HepG2 (cell line): ENCODE results near the gene SNAI3. TPM values are rescaled to one million over a fixed set of nuclear protein-coding genes. Genes with fewer than 3 reads are reported as not detected.
A peak's percentile ranks its signal among the peaks of the same experiment; 100 is the strongest.

ENCODE experiments used
- AHR ChIP-seq: IDR thresholded peaks from 2 replicates; pipeline ENCODE4 v1.6.1; 2018; ENCODE audit warnings: missing genetic modification reagents, missing compliant biosample characterization
- ASH2L ChIP-seq: fragments of 300-600, 200-600 bp; sonication (generic); IDR thresholded peaks from 2 replicates; pipeline ENCODE4 v1.7.0; 2017; ENCODE audit warnings: low read depth, mild to moderate bottlenecking, moderate library complexity, mixed read lengths, low read length; ENCODE audit not compliant: insufficient read length
- BRCA1 ChIP-seq: sonication (generic); formaldehyde crosslinking; IDR thresholded peaks from 2 replicates; pipeline ENCODE4 v1.4.0; 2020; ENCODE audit warnings: missing genetic modification reagents
- BRD4 ChIP-seq: sonication (generic); formaldehyde crosslinking; IDR thresholded peaks from 2 replicates; pipeline ENCODE4 v1.4.0; 2020; ENCODE audit warnings: missing genetic modification reagents
- DMAP1 ChIP-seq: IDR thresholded peaks from 2 replicates; pipeline ENCODE4 v1.6.1; 2016
- DMTF1 ChIP-seq: sonication (generic); formaldehyde crosslinking; IDR thresholded peaks from 2 replicates; pipeline ENCODE4 v1.4.0; 2020; ENCODE audit warnings: mild to moderate bottlenecking, missing genetic modification reagents
- ESRRA ChIP-seq: sonication (generic); formaldehyde crosslinking; IDR thresholded peaks from 2 replicates; pipeline ENCODE4 v1.5.1; 2020; ENCODE audit warnings: mild to moderate bottlenecking, low read depth, missing genetic modification reagents
- FUBP1 ChIP-seq: sonication (generic); formaldehyde crosslinking; IDR thresholded peaks from 2 replicates; pipeline ENCODE4 v1.5.1; 2020; ENCODE audit warnings: missing genetic modification reagents, mild to moderate bottlenecking, borderline replicate concordance
- HHEX ChIP-seq: IDR thresholded peaks from 2 replicates; pipeline ENCODE4 v1.6.1; 2016; ENCODE audit warnings: control low read depth
- MED8 ChIP-seq: sonication (generic); formaldehyde crosslinking; IDR thresholded peaks from 2 replicates; pipeline ENCODE4 v1.8.1; 2023; ENCODE audit warnings: mild to moderate bottlenecking, missing genetic modification reagents; ENCODE audit not compliant: insufficient replicate concordance
- NFAT5 ChIP-seq: sonication (generic); formaldehyde crosslinking; IDR thresholded peaks from 2 replicates; pipeline ENCODE4 v1.4.0; 2020; ENCODE audit warnings: missing genetic modification reagents
- RBAK ChIP-seq: sonication (generic); formaldehyde crosslinking; IDR thresholded peaks from 2 replicates; pipeline ENCODE4 v1.5.1; 2020; ENCODE audit warnings: mild to moderate bottlenecking, missing genetic modification reagents
- RBM39 ChIP-seq: fragments of 200-400 bp; formaldehyde crosslinking; IDR thresholded peaks from one replicate; pipeline ENCODE4 v1.6.1; 2018; ENCODE audit warnings: antibody characterized with exemption, mild to moderate bottlenecking, low read depth, low read length; ENCODE audit not compliant: poor library complexity, severe bottlenecking
- SNAI1 ChIP-seq: sonication (generic); formaldehyde crosslinking; IDR thresholded peaks from 2 replicates; pipeline ENCODE4 v1.5.0; 2020; ENCODE audit warnings: mild to moderate bottlenecking, missing genetic modification reagents, borderline replicate concordance
- SRSF1 ChIP-seq: fragments of 200-400 bp; formaldehyde crosslinking; optimal IDR thresholded peaks from 2 replicates; pipeline ENCODE3; 2017; ENCODE audit warnings: mild to moderate bottlenecking, low read depth, low read length, moderate library complexity
- ZBTB21 ChIP-seq: sonication (generic); formaldehyde crosslinking; IDR thresholded peaks from 2 replicates; pipeline ENCODE4 v1.4.0; 2020; ENCODE audit warnings: missing genetic modification reagents
- ZMAT3 ChIP-seq: sonication (generic); formaldehyde crosslinking; conservative IDR thresholded peaks from 2 replicates; pipeline ENCODE4 v1.7.0; 2021; ENCODE audit warnings: missing genetic modification reagents
- ZNF17 ChIP-seq: sonication (generic); formaldehyde crosslinking; IDR thresholded peaks from 2 replicates; pipeline ENCODE4 v1.5.0; 2020; ENCODE audit warnings: mild to moderate bottlenecking, missing genetic modification reagents
- ZNF569 ChIP-seq: sonication (generic); formaldehyde crosslinking; IDR thresholded peaks from 2 replicates; pipeline ENCODE4 v1.5.0; 2020; ENCODE audit warnings: mild to moderate bottlenecking, missing genetic modification reagents, moderate library complexity, borderline replicate concordance
- ZNF768 ChIP-seq: sonication (generic); formaldehyde crosslinking; IDR thresholded peaks from 2 replicates; pipeline ENCODE4 v1.4.0; 2020; ENCODE audit warnings: missing genetic modification reagents
- ZNF772 ChIP-seq: sonication (generic); formaldehyde crosslinking; IDR thresholded peaks from 2 replicates; pipeline ENCODE4 v1.5.0; 2020; ENCODE audit warnings: mild to moderate bottlenecking, missing genetic modification reagents
- ZNF841 ChIP-seq: sonication (generic); formaldehyde crosslinking; IDR thresholded peaks from 2 replicates; pipeline ENCODE4 v1.8.1; 2023; ENCODE audit warnings: missing genetic modification reagents, borderline replicate concordance
- polyA plus RNA-seq, 8 experiments: library from polyadenylated mRNA; depleted of rRNA in 3 of 8; stranded (reverse) in 7 of 8; unstranded in 1 of 8; fragments of >200 nt; fragmentation: Illumina TruSeq in 4 of 8; extraction: Trizol in 4 of 8; gene quantifications; 2 replicates each; pipeline versions ENCODE4 v1.2.1 to v1.2.3, GENCODE V29; 2011 to 2016; ENCODE audit warnings: low read depth in 4 of 8, missing spikeins in 1 of 8, mixed read lengths in 1 of 8; ENCODE audit not compliant: insufficient read depth in 1 of 8
- total RNA-seq, 5 experiments: library from RNA; depleted of rRNA; stranded (reverse); fragments of >200 nt; fragmentation: Illumina TruSeq; extraction: Trizol; gene quantifications; 2 replicates each; pipeline ENCODE4 v1.2.3, GENCODE V29; 2016; ENCODE audit warnings: low read depth in 1 of 5

Gene SNAI3
- total and polyA plus RNA-seq, 2 of the 13 experiments (the other 11 are each of a cell fraction or from before 2014, with no cell fraction given): 0.09 to 0.18 TPM

- TF ChIP-seq FUBP1 (CRISPR knock-in tag) (no peak), DMAP1 (no peak), BRCA1 (CRISPR knock-in tag) (no peak), RBAK (CRISPR knock-in tag) (no peak), ZNF772 (CRISPR knock-in tag) (peak; percentile 72; the same call in 1 of the 2 replicates), ZNF768 (CRISPR knock-in tag) (peak; percentile 2; the same call in 1 of the 2 replicates), ESRRA (CRISPR knock-in tag) (no peak), AHR (CRISPR knock-in tag) (no peak), RBM39 (no peak), ZNF841 (no peak), BRD4 (CRISPR knock-in tag) (no peak), SNAI1 (CRISPR knock-in tag) (no peak), ASH2L (no peak), ZNF17 (CRISPR knock-in tag) (no peak), ZMAT3 (no peak), MED8 (CRISPR knock-in tag) (peak; percentile 57), ZBTB21 (CRISPR knock-in tag) (0 out of 2 replicates have a peak, but pooled peaks have one; percentile 38), SRSF1 (peak; percentile 16), ZNF569 (no peak), HHEX (no peak), DMTF1 (CRISPR knock-in tag) (no peak), NFAT5 (no peak; the same call in 1 of the 2 replicates)
Measured at GRCh38 chr16:88649195-88649923, 36.9 kb downstream of the SNAI3 start (continued).
